Left forelimb (tissue), 1 donor: ENCODE data around the gene MYO15B.

Experiments used
- DNase-seq: peaks from one replicate; pipeline ENCODE4 v3.0.0-alpha.2; 2018; ENCODE audit warnings: low spot score

The MYO15B gene

GRCh38 chr17:75558666-75559530, 28.7 kb upstream of the MYO15B start:
- DNase-seq: no peak

GRCh38 chr17:75559958-75560533, 27.6 kb upstream of the MYO15B start:
- no peak for DNase-seq

- DNase-seq: no peak
These were observed 25.5 kb upstream of the MYO15B start for GRCh38 chr17:75561927-75562603.

- no peak for DNase-seq
These were observed 24.4 kb upstream of the MYO15B start for GRCh38 chr17:75563063-75563758.

GRCh38 chr17:75564195-75564594, 23.4 kb upstream of the MYO15B start:
- DNase-seq: no peak

- no peak for DNase-seq
These were observed 22.5 kb upstream of the MYO15B start for GRCh38 chr17:75565066-75565465.

- no peak for DNase-seq
These were observed 22.0 kb upstream of the MYO15B start for GRCh38 chr17:75565618-75566017.

- DNase-seq: no peak
These were observed 21.2 kb upstream of the MYO15B start for GRCh38 chr17:75566416-75566815.

- DNase-seq: no peak
These were observed 20.8 kb upstream of the MYO15B start for GRCh38 chr17:75566834-75567233.

GRCh38 chr17:75568412-75569255, 19.0 kb upstream of the MYO15B start:
- no peak for DNase-seq

GRCh38 chr17:75570034-75570676, 17.4 kb upstream of the MYO15B start:
- peak; percentile 45 for DNase-seq

GRCh38 chr17:75570772-75571171, 16.8 kb upstream of the MYO15B start:
- peak; percentile 31 for DNase-seq

- peak; percentile 44 for DNase-seq
These were observed 16.3 kb upstream of the MYO15B start for GRCh38 chr17:75571197-75571884.

GRCh38 chr17:75571885-75572215, 15.8 kb upstream of the MYO15B start:
- peak; percentile 49 for DNase-seq

GRCh38 chr17:75572713-75573539, 14.7 kb upstream of the MYO15B start:
- peak; percentile 56 for DNase-seq

GRCh38 chr17:75573540-75573957, 14.1 kb upstream of the MYO15B start:
- DNase-seq: no peak

GRCh38 chr17:75573994-75574393, 13.6 kb upstream of the MYO15B start:
- DNase-seq: no peak

GRCh38 chr17:75574404-75575036, 13.1 kb upstream of the MYO15B start:
- no peak for DNase-seq

GRCh38 chr17:75575197-75575596, 12.4 kb upstream of the MYO15B start:
- DNase-seq: no peak
